RWPE2 (cell line): Measurements from ENCODE around the gene GALNT2.
A peak's percentile ranks its signal among the peaks of the same experiment; 100 is the strongest.

ENCODE experiments used
- ATAC-seq: fragments of 200-7000 bp; cut with Tn5 transposase; 3 replicates; pipeline ENCODE4 v1.9.1; 2021; ENCODE audit warnings: low read depth
- DNase-seq: peaks from one replicate; pipeline ENCODE4 v3.0.0-alpha.2; 2020; ENCODE audit warnings: low spot score
- H3K27ac ChIP-seq: fragments of 450-650 bp; 2 replicates; pipeline ENCODE4 v1.5.1; 2017; ENCODE audit warnings: mild to moderate bottlenecking; ENCODE audit not compliant: poor library complexity, severe bottlenecking
- H3K27me3 ChIP-seq: fragments of 250-450 bp; sonication (Bioruptor Pico); 2 replicates; pipeline ENCODE4 v1.5.1; 2021; ENCODE audit warnings: mild to moderate bottlenecking, moderate library complexity; ENCODE audit not compliant: insufficient read depth, poor library complexity, severe bottlenecking
- H3K36me3 ChIP-seq: fragments of 250-450 bp; sonication (Bioruptor Pico); 2 replicates; pipeline ENCODE4 v1.5.1; 2020; ENCODE audit warnings: low read depth, mild to moderate bottlenecking, moderate library complexity
- H3K4me1 ChIP-seq: fragments of 250-450 bp; sonication (Bioruptor Pico); 2 replicates; pipeline ENCODE4 v1.5.1; 2021; ENCODE audit warnings: mild to moderate bottlenecking, moderate library complexity; ENCODE audit not compliant: insufficient read depth, poor library complexity, severe bottlenecking
- H3K4me3 ChIP-seq: fragments of 250-450 bp; sonication (Bioruptor Pico); 2 replicates; pipeline ENCODE4 v1.5.1; 2021; ENCODE audit warnings: mild to moderate bottlenecking, moderate library complexity; ENCODE audit not compliant: severe bottlenecking
- H3K9me3 ChIP-seq: fragments of 250-450 bp; sonication (Bioruptor Pico); 2 replicates; pipeline ENCODE4 v1.5.1; 2021; ENCODE audit warnings: mild to moderate bottlenecking, moderate library complexity; ENCODE audit not compliant: severe bottlenecking
- TF ChIP-seq, protein P1 (sequence below): fragments of 450-650 bp; IDR thresholded peaks from one replicate; pipeline ENCODE4 v1.5.1; 2017; ENCODE audit warnings: mild to moderate bottlenecking, moderate library complexity; ENCODE audit not compliant: poor library complexity, severe bottlenecking

GALNT2 gene

DNA sequence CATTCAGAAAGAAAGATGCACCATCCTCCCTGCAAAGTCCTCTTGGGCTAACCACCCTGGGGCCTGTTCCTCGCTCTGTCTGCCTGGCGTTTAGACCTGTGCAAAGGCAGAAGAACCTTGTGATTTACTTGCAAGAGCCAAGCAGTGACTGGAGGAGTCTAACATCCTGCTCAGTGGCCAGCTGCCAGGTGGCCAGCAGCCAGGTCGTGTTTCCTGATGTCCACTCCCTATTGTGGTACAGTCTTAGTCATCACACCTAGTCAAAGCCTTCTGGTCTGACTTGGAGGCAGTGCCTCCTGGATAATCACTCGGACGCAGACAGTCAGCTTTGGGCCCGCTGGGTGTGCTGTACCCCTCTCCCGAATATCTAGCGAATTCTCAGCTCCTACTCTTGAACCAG is 241.0 kb downstream of the GALNT2 start:
- peak; percentile 78 for DNase-seq
- TF ChIP-seq, protein P1, sequence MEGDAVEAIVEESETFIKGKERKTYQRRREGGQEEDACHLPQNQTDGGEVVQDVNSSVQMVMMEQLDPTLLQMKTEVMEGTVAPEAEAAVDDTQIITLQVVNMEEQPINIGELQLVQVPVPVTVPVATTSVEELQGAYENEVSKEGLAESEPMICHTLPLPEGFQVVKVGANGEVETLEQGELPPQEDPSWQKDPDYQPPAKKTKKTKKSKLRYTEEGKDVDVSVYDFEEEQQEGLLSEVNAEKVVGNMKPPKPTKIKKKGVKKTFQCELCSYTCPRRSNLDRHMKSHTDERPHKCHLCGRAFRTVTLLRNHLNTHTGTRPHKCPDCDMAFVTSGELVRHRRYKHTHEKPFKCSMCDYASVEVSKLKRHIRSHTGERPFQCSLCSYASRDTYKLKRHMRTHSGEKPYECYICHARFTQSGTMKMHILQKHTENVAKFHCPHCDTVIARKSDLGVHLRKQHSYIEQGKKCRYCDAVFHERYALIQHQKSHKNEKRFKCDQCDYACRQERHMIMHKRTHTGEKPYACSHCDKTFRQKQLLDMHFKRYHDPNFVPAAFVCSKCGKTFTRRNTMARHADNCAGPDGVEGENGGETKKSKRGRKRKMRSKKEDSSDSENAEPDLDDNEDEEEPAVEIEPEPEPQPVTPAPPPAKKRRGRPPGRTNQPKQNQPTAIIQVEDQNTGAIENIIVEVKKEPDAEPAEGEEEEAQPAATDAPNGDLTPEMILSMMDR: no peak

DNA sequence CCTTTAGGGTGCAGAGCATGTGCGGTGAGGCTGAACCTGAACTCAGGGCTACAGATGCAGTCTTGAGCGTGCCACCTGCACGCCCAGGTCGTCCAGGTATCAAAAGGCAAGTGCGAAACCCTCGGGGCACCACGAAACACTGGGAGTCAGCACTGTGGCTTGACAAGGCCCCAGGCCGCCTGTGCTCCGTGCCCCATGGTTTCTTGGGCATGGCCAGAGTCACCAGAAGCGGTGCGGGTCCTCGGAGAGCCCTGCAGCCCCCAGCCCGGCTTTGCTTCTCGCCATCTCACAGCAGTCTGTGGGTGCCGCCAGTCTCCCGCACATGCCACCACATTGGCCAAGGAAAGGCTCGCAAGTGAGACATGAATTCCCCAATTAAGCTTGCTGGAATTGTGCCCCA is 241.8 kb downstream of the GALNT2 start:
- ATAC-seq (no peak), DNase-seq (no peak)
- TF ChIP-seq, protein P1: no peak
- H3K9me3 ChIP-seq: no peaks in the 10 kb centered on the region
- no peaks in the 10 kb centered on the region for H3K27me3 ChIP-seq
- H3K27ac ChIP-seq: peak overlapping the region; percentile 61
- no peaks in the 10 kb centered on the region for H3K36me3 ChIP-seq
- H3K4me3 ChIP-seq: no peak overlapping the region
- peaks cover 13% of the 10 kb centered on the region for H3K4me1 ChIP-seq

More for the DNA sequence above, 241.0 kb downstream of the GALNT2 start:
- H3K9me3 ChIP-seq: no peaks in the 10 kb centered on the region
- H3K4me1 ChIP-seq: peaks cover 13% of the 10 kb centered on the region
- peak; percentile 91 for ATAC-seq
- H3K27me3 ChIP-seq: no peaks in the 10 kb centered on the region
- no peak overlapping the region for H3K4me3 ChIP-seq
- no peaks in the 10 kb centered on the region for H3K36me3 ChIP-seq
- H3K27ac ChIP-seq: peak overlapping the region; percentile 61

DNA sequence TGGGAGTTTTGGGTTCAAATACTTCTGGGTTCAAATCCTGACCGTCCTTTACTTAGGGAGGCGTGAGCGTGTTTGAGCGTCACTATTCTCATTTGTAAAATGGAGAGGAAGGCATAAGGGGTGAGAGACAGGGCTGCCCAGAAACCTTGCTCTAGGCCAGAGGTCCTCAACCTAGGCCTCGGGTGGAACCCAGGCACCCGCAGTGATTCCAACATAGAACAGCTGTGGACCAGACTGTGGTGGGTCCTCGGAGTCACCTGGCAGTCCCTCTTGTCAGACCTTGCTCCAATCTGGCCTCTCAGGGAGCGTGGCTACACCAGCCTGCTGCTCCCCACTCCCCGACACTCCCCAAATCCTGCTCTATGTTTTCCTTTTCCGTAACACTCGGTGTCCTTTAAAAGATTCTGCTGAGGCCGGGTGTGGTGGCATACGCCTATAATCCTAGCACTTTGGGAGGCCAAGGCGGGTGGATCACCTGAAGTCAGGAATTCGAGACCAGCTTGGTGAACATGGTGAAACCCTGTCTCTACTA is 242.7 kb downstream of the GALNT2 start:
- Histone ChIP-seq H3K4me1 (peaks cover 13% of the 10 kb centered on the region), H3K27ac (no peak overlapping the region), H3K9me3 (no peaks in the 10 kb centered on the region), H3K4me3 (no peak overlapping the region), H3K36me3 (no peaks in the 10 kb centered on the region), H3K27me3 (no peaks in the 10 kb centered on the region)
- ATAC-seq: no peak
- TF ChIP-seq, protein P1: no peak
- no peak for DNase-seq

DNA sequence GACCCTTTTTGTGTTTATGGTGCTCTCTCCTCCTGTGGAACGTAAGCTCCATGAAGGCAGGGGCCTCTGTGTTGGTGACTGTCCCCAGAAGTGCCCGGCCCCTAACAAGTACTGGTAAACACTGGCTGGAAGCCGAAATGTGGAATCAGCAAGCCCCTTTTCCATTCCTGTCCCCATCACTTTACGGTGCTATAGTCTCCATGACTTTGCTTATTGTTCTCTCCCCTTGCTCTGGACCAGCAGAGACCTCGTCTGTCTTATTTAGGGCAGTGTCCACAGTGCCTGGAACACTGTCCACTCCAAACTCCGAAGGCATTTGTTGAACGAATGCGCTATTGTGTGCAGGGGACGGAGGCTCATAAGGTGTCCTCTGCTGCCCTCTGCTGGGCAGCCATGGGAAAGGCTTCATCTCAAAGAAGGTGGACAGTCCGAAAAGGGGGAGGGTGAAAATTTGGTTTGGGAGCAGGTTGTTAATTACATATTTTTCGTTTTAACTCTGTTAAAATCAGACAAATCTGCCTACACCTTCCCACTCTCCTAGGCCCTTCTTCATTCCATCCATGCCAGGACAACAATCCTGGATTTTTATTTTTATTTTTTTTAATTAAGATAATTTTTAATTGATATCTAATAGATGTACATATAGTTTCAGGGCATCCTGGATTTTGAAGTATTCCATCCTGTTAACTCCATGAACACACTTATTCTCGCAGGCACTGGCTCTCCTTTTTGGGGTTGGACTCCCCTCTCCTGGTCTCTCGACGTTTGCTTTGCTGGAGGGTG is 243.5 kb downstream of the GALNT2 start:
- no peaks in the 10 kb centered on the region for H3K36me3 ChIP-seq
- peak; percentile 56 for ATAC-seq

More for the DNA sequence above, 243.5 kb downstream of the GALNT2 start:
- H3K9me3 ChIP-seq: no peaks in the 10 kb centered on the region
- no peak for DNase-seq
- H3K27me3 ChIP-seq: no peaks in the 10 kb centered on the region
- H3K4me1 ChIP-seq: peaks cover 13% of the 10 kb centered on the region
- no peak overlapping the region for H3K27ac ChIP-seq
- TF ChIP-seq, protein P1: peak; percentile 78
- no peak overlapping the region for H3K4me3 ChIP-seq
